Kidney (tissue), 14 donors: ENCODE data around the gene ZDHHC1. TPM values are rescaled to one million over a fixed set of nuclear protein-coding genes. Genes with fewer than 3 reads are reported as not detected.

ENCODE experiments used
- DNase-seq, 5 donors: peaks; one replicate each; pipeline ENCODE4 v3.0.0-alpha.2; 2013 to 2020
- FAIRE-seq: peaks from 2 replicates; lab custom pipeline; 2012; peaks lifted over from hg19 to GRCh38; lab: Jason Lieb, UNC
- H3K27ac ChIP-seq, 2 donors: one replicate each; pipeline ENCODE4 v1.7.0; 2013; ENCODE audit warnings: low read depth in 2 of 2, low read length in 2 of 2, inconsistent platforms in 1 of 2
- H3K27me3 ChIP-seq: one replicate; pipeline ENCODE4 v1.7.1; 2013; ENCODE audit warnings: low read length, inconsistent platforms; ENCODE audit not compliant: control insufficient read depth, insufficient read depth
- H3K36me3 ChIP-seq, 3 donors: one replicate each; pipeline versions ENCODE4 v1.7.0 to v1.7.1; 2013; ENCODE audit warnings: low read length in 3 of 3, control low read depth in 1 of 3, inconsistent platforms in 1 of 3; ENCODE audit not compliant: insufficient read depth in 3 of 3, control insufficient read depth in 2 of 3
- H3K4me1 ChIP-seq, 3 donors: one replicate each; pipeline versions ENCODE4 v1.7.0 to v1.7.1; 2013; ENCODE audit warnings: low read length in 3 of 3, inconsistent platforms in 1 of 3, low read depth in 1 of 3; ENCODE audit not compliant: control insufficient read depth in 2 of 3, insufficient read depth in 2 of 3
- H3K4me3 ChIP-seq, 3 donors: one replicate each; pipeline versions ENCODE4 v1.7.0 to v1.8.1; 2013; ENCODE audit warnings: low read length in 3 of 3, control low read depth in 1 of 3, inconsistent platforms in 1 of 3
- H3K9ac ChIP-seq, 3 donors: one replicate each; pipeline versions ENCODE4 v1.7.0 to v1.7.1; 2013; ENCODE audit warnings: low read length in 3 of 3, control low read depth in 1 of 3, inconsistent platforms in 1 of 3
- H3K9me3 ChIP-seq, 3 donors: one replicate each; pipeline versions ENCODE4 v1.7.0 to v1.7.1; 2013; ENCODE audit warnings: low read length in 3 of 3, control low read depth in 1 of 3, inconsistent platforms in 1 of 3; ENCODE audit not compliant: control insufficient read depth in 2 of 3, insufficient read depth in 1 of 3
- CTCF ChIP-seq: IDR thresholded peaks from 3 replicates; pipeline ENCODE4 v1.5.1; 2012; ENCODE audit warnings: mild to moderate bottlenecking, moderate library complexity, borderline replicate concordance; ENCODE audit not compliant: insufficient read depth; ENCODE audit errors: extremely low read depth
- intact Hi-C: fragments of 100-400 bp; cut with DNase I; formaldehyde crosslinking; loops from one replicate; pipeline ENCODE4 v1.11.1; 2022
- polyA plus RNA-seq: library from polyadenylated mRNA; stranded (reverse); fragments of 350-450 nt; fragmentation: Illumina TruSeq; extraction: RNeasy Lipid Tissue Mini Kit (QIAGEN cat#74804); gene quantifications from one replicate; pipeline ENCODE4 v1.2.3, GENCODE V29; 2014; ENCODE audit warnings: low read depth, low replicate concordance; ENCODE audit not compliant: insufficient read depth
- total RNA-seq: library from RNA; stranded (reverse); fragmentation: NEBNext Ultra II Directional; extraction: Animal tissue kit (Norgen Biotek cat#: 25700); gene quantifications from one replicate; pipeline ENCODE4 v1.2.1, GENCODE V29; 2021
- donor health status: control.
- donor health status: control.
- donor health status: control.
- donor health status: control.
- donor health status: control.
- donor health status: DM: yes; HTN: yes; CAD: no.
- donor health status: Normal renal cell carcinoma (clear cell type).

Gene ZDHHC1
- total and polyA plus RNA-seq, 2 donors from 2014 or later = 14.6 to 23.6 TPM

GRCh38 chr16:67454852-67455251, 38.6 kb upstream of the ZDHHC1 start:
- no peak overlapping the region for H3K4me3 ChIP-seq

GRCh38 chr16:67454104-67454503, 37.8 kb upstream of the ZDHHC1 start:
- TF ChIP-seq CTCF = no peak
- no peak overlapping the region for H3K27ac ChIP-seq

More at GRCh38 chr16:67454852-67455251, 38.6 kb upstream of the ZDHHC1 start:
- H3K9ac ChIP-seq = no peak overlapping the region
- no peak for TF ChIP-seq CTCF
- no peak for FAIRE-seq
- peaks cover 0 to 56% (median 54%) of the 10 kb centered on the region in 3 donors for H3K4me1 ChIP-seq
- DNase-seq = no peak
- H3K27me3 ChIP-seq = no peaks in the 10 kb centered on the region
- intact Hi-C loops = no loop called here
- H3K36me3 ChIP-seq = peaks cover 0 to 16% (median 10%) of the 10 kb centered on the region in 3 donors
- no peaks in the 10 kb centered on the region for H3K9me3 ChIP-seq
- no peak overlapping the region for H3K27ac ChIP-seq

GRCh38 chr16:67451704-67452435, 35.6 kb upstream of the ZDHHC1 start:
- Histone ChIP-seq H3K27ac (peak overlapping the region; percentile 9 to 42), H3K9ac (no peak overlapping the region), H3K27me3 (no peaks in the 10 kb centered on the region), H3K9me3 (no peaks in the 10 kb centered on the region), H3K4me3 (no peak overlapping the region), H3K4me1 (peaks cover 0 to 48% (median 46%) of the 10 kb centered on the region in 3 donors), H3K36me3 (peaks cover 0 to 16% (median 10%) of the 10 kb centered on the region in 3 donors)
- FAIRE-seq (no peak), DNase-seq (no peak)
- TF ChIP-seq CTCF = no peak
- intact Hi-C loops = no loop called here

More at GRCh38 chr16:67454104-67454503, 37.8 kb upstream of the ZDHHC1 start:
- DNase-seq (no peak), FAIRE-seq (no peak)
- H3K4me3 ChIP-seq = no peak overlapping the region
- peaks cover 0 to 16% (median 10%) of the 10 kb centered on the region in 3 donors for H3K36me3 ChIP-seq
- no peaks in the 10 kb centered on the region for H3K27me3 ChIP-seq
- H3K4me1 ChIP-seq = peaks cover 0 to 56% (median 54%) of the 10 kb centered on the region in 3 donors
- intact Hi-C loops = no loop called here
- no peaks in the 10 kb centered on the region for H3K9me3 ChIP-seq
- H3K9ac ChIP-seq = no peak overlapping the region
